Measurements from ENCODE around the gene VPS41. TPM values are rescaled to one million over a fixed set of nuclear protein-coding genes. Genes with fewer than 3 reads are reported as not detected.

Gene VPS41
- total RNA-seq, 1 donor from 2014 or later, result 72.1 TPM

DNA sequence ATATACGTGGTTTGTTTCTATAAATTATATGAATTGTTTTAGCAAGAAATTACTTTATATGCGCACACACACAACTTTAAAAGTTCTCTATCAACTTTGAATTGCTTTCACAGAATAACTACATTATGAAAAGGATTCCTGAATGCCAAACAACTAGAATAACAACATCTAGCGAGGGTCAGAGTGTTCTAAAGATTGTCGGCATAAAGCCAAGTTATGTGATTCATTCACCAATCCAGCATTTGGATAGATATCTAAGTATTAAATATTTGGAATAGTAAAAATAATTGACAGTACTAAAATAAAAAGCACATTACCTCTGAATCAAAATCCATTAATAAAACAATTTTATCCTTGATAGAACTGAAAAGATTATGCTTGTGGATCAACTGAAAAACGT, 152.5 kb downstream of the VPS41 start:
- no peaks in the 10 kb centered on the region for H3K27me3 Mint-ChIP-seq (ENCODE audit: low read depth)
- TF ChIP-seq, protein P1, sequence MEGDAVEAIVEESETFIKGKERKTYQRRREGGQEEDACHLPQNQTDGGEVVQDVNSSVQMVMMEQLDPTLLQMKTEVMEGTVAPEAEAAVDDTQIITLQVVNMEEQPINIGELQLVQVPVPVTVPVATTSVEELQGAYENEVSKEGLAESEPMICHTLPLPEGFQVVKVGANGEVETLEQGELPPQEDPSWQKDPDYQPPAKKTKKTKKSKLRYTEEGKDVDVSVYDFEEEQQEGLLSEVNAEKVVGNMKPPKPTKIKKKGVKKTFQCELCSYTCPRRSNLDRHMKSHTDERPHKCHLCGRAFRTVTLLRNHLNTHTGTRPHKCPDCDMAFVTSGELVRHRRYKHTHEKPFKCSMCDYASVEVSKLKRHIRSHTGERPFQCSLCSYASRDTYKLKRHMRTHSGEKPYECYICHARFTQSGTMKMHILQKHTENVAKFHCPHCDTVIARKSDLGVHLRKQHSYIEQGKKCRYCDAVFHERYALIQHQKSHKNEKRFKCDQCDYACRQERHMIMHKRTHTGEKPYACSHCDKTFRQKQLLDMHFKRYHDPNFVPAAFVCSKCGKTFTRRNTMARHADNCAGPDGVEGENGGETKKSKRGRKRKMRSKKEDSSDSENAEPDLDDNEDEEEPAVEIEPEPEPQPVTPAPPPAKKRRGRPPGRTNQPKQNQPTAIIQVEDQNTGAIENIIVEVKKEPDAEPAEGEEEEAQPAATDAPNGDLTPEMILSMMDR (conservative IDR thresholded peaks at IDR 0.05), result no peak
- H3K27ac Mint-ChIP-seq (ENCODE audit: unreplicated experiment), result no peak overlapping the region
- no peaks in the 10 kb centered on the region for H3K9me3 Mint-ChIP-seq
- H3K4me1 Mint-ChIP-seq, result no peaks in the 10 kb centered on the region
- H3K4me3 Mint-ChIP-seq, result no peak overlapping the region
- no peak for DNase-seq (ENCODE audit: low read depth, low spot score)
- H3K36me3 Mint-ChIP-seq (ENCODE audit: low read depth), result peaks cover 9% of the 10 kb centered on the region

DNA sequence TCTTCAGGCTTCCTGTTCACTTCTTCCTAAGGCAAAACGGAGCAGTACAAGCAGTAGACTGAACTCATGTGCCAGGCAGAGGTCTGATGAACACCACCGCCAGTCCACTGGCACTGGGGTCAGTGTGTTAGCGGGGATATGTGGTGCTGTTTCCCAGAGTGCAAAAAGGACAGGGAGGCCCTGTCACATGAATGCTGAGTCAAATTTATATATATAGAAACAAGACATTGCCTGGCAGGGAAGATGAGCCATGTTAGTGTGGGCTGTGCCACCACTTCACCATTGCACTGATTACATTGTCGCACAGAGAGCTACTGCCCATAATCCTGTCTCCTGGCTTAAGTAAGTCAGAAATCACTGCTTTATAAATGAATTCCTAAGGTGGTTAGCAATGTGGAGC, 155.6 kb downstream of the VPS41 start:
- Mint-ChIP-seq H3K27me3 (ENCODE audit: low read depth) (no peaks in the 10 kb centered on the region), H3K9me3 (no peaks in the 10 kb centered on the region), H3K4me3 (no peak overlapping the region), H3K27ac (ENCODE audit: unreplicated experiment) (no peak overlapping the region), H3K4me1 (no peaks in the 10 kb centered on the region), H3K36me3 (ENCODE audit: low read depth) (peaks cover 15% of the 10 kb centered on the region)
- no peak for DNase-seq (ENCODE audit: low read depth, low spot score)
- TF ChIP-seq, protein P1 (conservative IDR thresholded peaks at IDR 0.05), result no peak

DNA sequence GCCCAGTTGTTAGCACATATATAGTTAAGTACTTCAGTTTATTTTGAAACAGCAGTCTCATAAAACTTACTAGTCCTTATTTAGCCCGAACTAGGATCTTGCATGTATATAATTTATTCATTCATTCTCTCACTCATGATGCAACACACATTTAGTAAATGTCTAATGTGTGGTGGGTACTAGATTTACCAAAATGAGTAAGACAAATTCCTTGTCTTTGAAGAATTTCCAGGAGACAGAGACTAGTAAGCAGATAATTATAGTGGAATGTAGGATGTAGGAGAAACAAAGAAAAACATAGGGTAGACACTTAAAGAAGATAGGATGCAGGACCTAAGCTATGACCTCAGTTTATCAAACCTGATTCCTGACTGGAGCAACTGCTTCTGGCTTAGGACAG, 157.6 kb downstream of the VPS41 start:
- Mint-ChIP-seq H3K27ac (ENCODE audit: unreplicated experiment) (no peak overlapping the region), H3K27me3 (ENCODE audit: low read depth) (no peaks in the 10 kb centered on the region), H3K9me3 (no peaks in the 10 kb centered on the region), H3K4me1 (no peaks in the 10 kb centered on the region), H3K36me3 (ENCODE audit: low read depth) (peaks cover 15% of the 10 kb centered on the region), H3K4me3 (no peak overlapping the region)
- no peak for DNase-seq (ENCODE audit: low read depth, low spot score)
- TF ChIP-seq, protein P1 (conservative IDR thresholded peaks at IDR 0.05), result no peak

DNA sequence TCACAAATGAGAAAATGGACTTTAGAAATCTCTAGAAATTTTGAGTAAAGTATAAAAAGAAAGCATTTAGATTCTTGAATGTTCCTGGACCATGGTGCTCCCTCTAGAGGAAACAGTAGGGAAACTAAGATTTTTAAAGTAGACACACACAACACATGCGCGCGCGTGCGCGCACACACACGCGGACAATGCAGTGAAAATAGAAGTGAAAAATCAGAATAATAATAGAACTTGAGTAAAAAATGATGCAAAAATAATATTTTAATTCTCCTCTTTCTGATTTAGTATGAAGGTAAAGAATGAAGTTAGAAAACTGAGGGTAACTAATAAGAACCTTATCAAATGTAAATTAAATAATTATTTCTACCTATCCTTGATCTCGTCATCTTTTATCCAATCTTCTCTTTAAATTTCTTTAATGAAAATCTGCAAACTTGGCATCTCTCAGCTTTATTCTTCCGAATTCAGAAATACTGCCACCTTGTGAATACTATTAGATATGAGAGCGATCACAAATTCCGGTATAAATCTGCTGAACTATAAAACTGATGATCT, 160.9 kb downstream of the VPS41 start:
- Mint-ChIP-seq H3K4me1 (no peaks in the 10 kb centered on the region), H3K4me3 (no peak overlapping the region), H3K9me3 (no peaks in the 10 kb centered on the region), H3K27me3 (ENCODE audit: low read depth) (no peaks in the 10 kb centered on the region), H3K27ac (ENCODE audit: unreplicated experiment) (no peak overlapping the region), H3K36me3 (ENCODE audit: low read depth) (peaks cover 15% of the 10 kb centered on the region)
- TF ChIP-seq, protein P1 (conservative IDR thresholded peaks at IDR 0.05), result peak; percentile 56
- no peak for DNase-seq (ENCODE audit: low read depth, low spot score)

DNA sequence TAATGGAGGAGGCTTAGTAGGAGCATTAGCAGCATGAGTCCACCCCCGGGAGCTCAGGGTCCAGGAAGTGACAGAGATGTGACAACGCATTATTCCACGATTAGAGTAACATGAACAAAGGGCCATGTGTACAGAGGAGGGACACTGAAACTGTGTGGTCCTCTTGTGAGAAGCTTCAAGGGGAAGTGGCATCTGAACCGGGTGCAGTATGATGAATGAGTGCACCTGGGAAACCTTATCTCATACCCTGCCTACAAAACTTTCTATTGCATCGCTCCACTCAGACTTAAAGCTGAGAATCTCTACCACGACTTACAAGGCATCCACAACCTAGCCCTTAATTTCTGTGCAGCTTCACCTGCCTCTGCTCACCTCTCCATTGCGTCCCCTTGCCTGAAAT, 162.6 kb downstream of the VPS41 start:
- no peaks in the 10 kb centered on the region for H3K4me1 Mint-ChIP-seq

More for the DNA sequence above, 162.6 kb downstream of the VPS41 start:
- DNase-seq (ENCODE audit: low read depth, low spot score), result no peak
- H3K4me3 Mint-ChIP-seq, result no peak overlapping the region
- no peaks in the 10 kb centered on the region for H3K9me3 Mint-ChIP-seq
- peaks cover 14% of the 10 kb centered on the region for H3K36me3 Mint-ChIP-seq (ENCODE audit: low read depth)
- no peaks in the 10 kb centered on the region for H3K27me3 Mint-ChIP-seq (ENCODE audit: low read depth)
- TF ChIP-seq, protein P1 (conservative IDR thresholded peaks at IDR 0.05), result no peak
- H3K27ac Mint-ChIP-seq (ENCODE audit: unreplicated experiment), result peak overlapping the region; percentile 5
